SK-N-MC (cell line): Measurements from ENCODE around the gene SH2D4B.

Experiments used
- DNase-seq: peaks from one replicate; pipeline ENCODE4 v3.0.0-alpha.2; 2011; ENCODE audit warnings: low read depth, low spot score
- H3K27ac ChIP-seq: fragments of 200-600 bp; sonication (generic); 2 replicates; pipeline ENCODE4 v1.5.1; 2016; ENCODE audit warnings: mixed run types
- H3K36me3 ChIP-seq: fragments of 200-600 bp; sonication (generic); 2 replicates; pipeline ENCODE4 v1.6.1; 2017; ENCODE audit warnings: antibody characterized with exemption, low read length, mixed read lengths; ENCODE audit not compliant: insufficient read depth
- H3K4me3 ChIP-seq: fragments of 200-600 bp; sonication (generic); 2 replicates; pipeline ENCODE4 v1.5.1; 2016
- H3K9ac ChIP-seq: fragments of 200-600 bp; sonication (generic); 2 replicates; pipeline ENCODE4 v1.8.0; 2017; ENCODE audit warnings: mixed run types, mixed read lengths; ENCODE audit not compliant: insufficient read length
- H3K9me3 ChIP-seq: fragments of 200-600 bp; sonication (generic); 2 replicates; pipeline ENCODE4 v1.6.1; 2017; ENCODE audit warnings: low read depth, mild to moderate bottlenecking, antibody characterized with exemption, low read length, moderate library complexity, mixed read lengths
- EZH2 ChIP-seq: fragments of 200-600 bp; sonication (generic); IDR thresholded peaks from one replicate; pipeline ENCODE4 v1.6.1; 2017; ENCODE audit warnings: antibody characterized with exemption
- FOXP2 ChIP-seq: optimal IDR thresholded peaks from 2 replicates; pipeline ENCODE3; 2011; ENCODE audit warnings: mild to moderate bottlenecking, moderate library complexity; ENCODE audit not compliant: insufficient read depth; ENCODE audit errors: extremely low read length, control extremely low read depth
- POLR2AphosphoS5 ChIP-seq: IDR thresholded peaks from 2 replicates; pipeline ENCODE4 v1.6.1; 2012; ENCODE audit warnings: mild to moderate bottlenecking, low read depth, low read length, borderline replicate concordance

SH2D4B gene

DNA sequence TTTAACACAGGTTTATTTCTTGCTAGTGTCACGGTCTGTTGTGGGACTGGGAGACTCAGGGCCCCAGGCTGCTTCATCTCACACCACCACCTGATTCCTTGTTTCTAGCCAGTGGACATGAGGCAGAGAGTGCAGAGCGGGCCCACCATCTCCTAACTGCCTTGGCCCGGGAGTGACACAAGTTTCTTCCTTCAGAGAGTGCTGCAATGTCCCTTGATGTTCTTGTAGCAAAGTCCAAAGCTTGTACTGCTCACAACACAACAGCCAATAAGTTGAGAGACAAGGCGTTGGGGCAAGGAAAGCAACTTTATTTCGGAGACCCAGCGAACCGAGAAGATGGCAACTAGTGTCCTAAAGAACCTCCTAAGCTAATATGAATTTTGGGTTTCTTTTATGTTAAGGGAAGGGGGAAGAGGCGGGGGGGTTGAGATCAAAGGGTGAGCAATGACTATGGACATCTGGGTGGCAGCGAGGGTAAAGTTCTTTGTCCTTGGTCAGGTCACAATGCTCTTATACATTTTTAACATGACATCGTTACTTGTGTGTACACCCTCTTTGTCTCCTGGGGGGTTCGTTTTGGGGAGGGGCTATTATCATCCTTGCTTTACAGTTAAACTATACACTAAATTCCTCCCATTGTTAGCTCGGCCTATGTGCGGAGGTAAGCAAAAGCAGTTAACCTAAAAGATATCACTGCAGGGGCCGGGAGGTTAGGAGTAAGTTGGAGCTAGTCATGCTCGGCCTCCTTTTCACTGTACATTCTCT, 31.6 kb downstream of the SH2D4B start:
- H3K4me3 ChIP-seq: no peak overlapping the region
- no peak overlapping the region for H3K27ac ChIP-seq
- no peaks in the 10 kb centered on the region for H3K36me3 ChIP-seq
- no peaks in the 10 kb centered on the region for H3K9me3 ChIP-seq
- DNase-seq: no peak
- TF ChIP-seq FOXP2: no peak
- no peak for TF ChIP-seq POLR2AphosphoS5
- no peak for TF ChIP-seq EZH2
- no peak overlapping the region for H3K9ac ChIP-seq

DNA sequence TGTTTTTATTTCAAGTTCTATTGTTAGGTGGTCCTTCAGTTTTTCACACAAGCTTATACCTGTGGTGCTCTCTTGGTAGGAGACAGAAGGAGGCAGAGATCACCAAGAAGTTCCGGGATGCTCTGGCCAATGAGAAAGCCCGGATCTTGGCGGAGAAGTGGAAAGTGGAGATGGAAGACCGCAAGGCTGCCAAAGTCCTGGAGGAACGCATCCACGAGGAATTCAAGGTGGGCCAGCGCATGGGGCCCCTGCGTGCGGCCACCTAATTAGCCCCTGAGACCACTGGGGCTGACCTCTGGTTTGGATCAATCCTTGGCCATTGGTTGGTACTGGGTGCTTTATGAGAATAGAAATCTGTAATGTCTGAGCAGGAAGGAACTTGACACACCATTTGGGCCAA, 33.6 kb downstream of the SH2D4B start:
- Histone ChIP-seq H3K27ac (no peak overlapping the region), H3K9me3 (no peaks in the 10 kb centered on the region), H3K9ac (no peak overlapping the region), H3K4me3 (no peak overlapping the region), H3K36me3 (no peaks in the 10 kb centered on the region)
- TF ChIP-seq EZH2 (no peak), POLR2AphosphoS5 (no peak), FOXP2 (no peak)
- no peak for DNase-seq

DNA sequence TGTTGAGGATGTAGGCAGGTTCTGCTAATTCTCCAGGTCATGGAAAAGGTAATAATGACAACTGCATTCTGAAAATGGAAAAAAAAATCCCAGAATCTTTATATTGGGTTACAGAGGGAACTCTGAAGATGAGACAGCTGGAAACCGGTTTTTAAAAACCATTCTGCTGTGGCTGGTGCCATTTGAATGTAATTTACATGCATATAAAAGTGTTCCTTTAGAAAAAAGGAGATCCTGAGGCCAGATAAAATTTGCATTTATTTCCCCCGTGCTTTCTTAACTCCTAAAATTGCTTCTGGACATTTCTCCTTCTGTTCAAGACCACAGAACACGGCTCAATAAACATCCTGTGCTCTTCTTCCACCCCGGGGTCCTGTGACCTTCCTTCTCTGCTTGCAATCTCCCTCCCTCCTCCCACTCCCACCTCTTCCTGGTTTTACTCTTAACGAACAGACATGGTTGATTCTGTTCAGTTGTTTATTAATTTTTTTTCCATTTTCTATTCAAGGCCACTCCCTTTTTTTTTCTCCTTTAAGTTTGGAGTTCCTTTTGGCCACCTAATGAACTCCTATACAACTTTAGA, 41.6 kb downstream of the SH2D4B start:
- Histone ChIP-seq H3K9me3 (no peaks in the 10 kb centered on the region), H3K36me3 (no peaks in the 10 kb centered on the region), H3K4me3 (peak overlapping the region; percentile 62), H3K9ac (no peak overlapping the region), H3K27ac (peak overlapping the region; percentile 62)
- TF ChIP-seq EZH2 (no peak), POLR2AphosphoS5 (no peak), FOXP2 (no peak)
- no peak for DNase-seq

DNA sequence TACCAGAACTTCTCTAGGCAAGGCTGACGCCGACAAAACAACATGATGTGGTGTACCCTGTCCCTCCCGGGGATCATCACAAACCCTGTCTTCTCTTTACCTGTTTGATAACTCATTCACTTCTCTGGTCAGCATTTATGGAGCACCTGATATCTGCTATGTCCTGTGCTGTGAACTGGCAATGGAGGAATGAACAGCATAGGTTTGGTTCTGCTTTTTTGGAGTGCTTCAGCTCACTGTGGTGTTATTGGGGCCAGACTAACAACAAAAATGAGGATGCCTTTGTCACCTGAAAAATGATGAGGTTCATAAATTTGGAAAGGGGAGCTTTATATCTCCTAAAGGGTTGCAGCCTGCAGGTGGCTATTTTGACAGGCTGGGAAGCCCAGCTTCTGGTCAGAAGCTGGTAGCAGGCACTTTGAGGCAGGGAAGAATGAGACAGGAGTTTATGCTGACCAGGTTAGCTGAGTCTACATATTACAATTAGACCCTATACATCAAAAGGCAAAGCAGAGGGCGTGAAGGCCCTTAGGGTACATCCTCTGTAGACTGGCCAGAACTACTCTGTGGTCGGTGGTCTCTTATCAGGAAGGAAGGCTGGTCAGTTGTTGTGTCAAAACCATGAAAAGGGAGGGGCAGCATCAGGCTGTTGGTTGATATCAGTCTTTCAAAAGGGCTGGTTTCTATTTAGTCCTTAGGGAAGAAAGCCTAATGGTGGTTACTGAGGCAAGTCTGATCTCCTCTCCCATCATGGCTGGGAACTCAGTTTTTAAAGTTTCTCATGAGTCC, 42.3 kb downstream of the SH2D4B start:
- H3K27ac ChIP-seq: no peak overlapping the region
- H3K9ac ChIP-seq: no peak overlapping the region
- no peak for TF ChIP-seq POLR2AphosphoS5
- H3K36me3 ChIP-seq: no peaks in the 10 kb centered on the region
- no peaks in the 10 kb centered on the region for H3K9me3 ChIP-seq
- DNase-seq: no peak
- peak overlapping the region; percentile 62 for H3K4me3 ChIP-seq

DNA sequence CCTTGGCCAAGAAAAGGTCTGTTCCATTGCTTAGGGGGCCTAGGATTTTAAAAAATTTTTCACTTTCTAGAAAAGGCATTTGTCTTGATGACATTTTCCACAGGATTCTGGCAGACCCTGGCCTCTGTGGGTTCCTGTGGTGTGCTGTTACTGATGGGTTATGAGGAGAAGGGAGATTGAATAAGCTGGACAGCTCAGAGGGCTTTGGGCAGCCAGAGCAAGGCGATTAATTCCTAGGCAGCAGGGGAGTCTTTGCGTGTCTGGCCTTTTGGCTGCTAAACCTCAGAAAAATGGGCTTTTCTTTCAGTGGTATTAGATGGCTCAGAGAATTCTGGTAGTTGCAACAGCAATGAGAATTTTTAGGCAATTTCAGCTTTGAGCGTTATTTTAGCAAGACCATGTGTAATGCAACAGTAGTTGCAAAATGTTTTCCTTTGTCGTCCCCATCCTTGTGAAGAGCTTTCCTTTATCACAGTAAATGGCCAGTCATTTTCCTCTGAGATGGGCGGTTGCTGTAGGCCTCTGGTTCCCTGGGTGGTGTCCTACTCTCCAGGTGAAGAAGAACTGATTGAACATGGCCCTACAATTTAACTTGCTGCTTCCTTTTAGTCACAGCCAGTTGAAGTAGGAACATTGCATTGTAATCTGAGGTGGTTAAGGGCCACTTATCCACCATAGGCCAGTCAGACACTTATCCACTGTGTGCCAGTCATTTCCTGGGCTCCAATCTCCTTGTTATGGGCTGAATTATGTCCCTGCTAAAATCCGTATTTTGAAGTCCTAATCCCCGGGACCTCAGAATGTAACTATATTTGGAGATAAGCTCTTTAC, 43.2 kb downstream of the SH2D4B start:
- DNase-seq: no peak
- H3K27ac ChIP-seq: no peak overlapping the region
- no peaks in the 10 kb centered on the region for H3K36me3 ChIP-seq

DNA sequence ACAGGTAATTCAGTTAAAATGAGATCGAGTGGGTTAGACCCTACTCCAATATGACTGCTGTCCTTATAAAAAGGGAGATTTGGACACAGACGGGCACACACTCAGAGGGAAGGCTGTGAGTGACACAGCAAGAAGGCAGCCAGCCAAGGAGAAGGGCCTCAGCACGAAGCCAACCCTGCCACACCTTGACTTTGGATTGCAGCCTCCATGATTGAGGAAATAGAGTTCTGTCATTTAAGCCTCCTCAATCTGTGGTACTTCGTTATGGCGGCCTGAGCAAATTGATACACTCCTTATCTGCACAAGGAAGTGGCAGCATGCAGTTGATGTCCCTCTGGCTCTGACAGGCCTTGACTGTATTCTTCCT, 43.8 kb downstream of the SH2D4B start:
- Histone ChIP-seq H3K9me3 (no peaks in the 10 kb centered on the region), H3K27ac (no peak overlapping the region), H3K9ac (no peak overlapping the region), H3K36me3 (no peaks in the 10 kb centered on the region), H3K4me3 (no peak overlapping the region)
- no peak for DNase-seq
- TF ChIP-seq POLR2AphosphoS5 (no peak), FOXP2 (no peak), EZH2 (no peak)

More for the DNA sequence above, 43.2 kb downstream of the SH2D4B start:
- H3K4me3 ChIP-seq: no peak overlapping the region
- no peak for TF ChIP-seq POLR2AphosphoS5
- no peak for TF ChIP-seq FOXP2
- TF ChIP-seq EZH2: no peak
- no peaks in the 10 kb centered on the region for H3K9me3 ChIP-seq
- no peak overlapping the region for H3K9ac ChIP-seq

DNA sequence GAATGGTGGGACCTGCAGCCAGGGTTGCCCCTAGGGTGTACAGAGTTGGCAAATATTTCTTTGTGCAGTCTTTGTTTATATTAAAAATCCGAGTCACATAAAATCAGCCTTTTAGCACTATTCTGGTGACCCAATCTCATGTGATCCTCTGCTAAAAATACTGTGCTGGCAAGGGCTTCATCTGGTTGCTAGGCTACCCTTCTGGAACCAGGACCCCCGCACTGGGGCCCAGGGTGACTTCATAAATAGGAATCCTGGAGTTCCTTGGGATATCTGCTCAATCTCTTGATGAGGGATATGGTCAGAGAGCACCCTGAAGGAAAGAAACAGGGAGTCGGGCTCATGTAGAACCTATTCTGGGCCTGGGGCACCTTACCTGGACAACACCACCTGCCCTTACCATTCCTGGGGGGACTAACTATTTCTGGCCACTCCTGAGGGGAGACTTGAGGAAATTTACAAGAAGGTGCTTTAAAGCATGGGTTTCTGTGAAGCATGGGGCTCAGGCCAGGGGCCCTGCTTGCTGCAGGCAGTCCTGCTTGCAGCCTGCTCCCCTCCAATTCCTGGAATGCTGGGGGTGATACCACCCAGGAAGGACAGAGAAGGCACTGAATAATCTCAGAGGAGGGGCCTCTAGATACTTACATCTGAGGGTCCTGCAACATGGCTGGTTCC, 44.7 kb downstream of the SH2D4B start:
- H3K36me3 ChIP-seq: no peaks in the 10 kb centered on the region

DNA sequence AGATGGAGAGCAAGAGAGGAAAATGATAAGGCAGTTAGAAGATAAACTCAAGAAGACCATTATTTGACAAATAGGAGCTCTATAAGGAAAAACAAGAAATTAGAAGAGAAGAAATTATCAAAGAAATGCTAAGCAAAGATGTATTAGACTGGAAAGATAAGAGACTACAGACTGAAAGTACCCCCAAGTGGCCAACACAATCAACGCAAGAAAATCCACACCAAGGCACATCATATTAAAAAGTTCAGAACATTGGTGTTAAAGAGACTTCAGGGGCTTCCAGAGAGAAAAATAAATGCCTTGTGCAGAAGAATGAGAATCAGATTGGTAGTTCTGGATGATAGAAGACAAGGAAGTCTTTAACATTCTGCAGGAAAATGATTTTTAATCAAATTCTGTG, 46.0 kb downstream of the SH2D4B start:
- Histone ChIP-seq H3K27ac (no peak overlapping the region), H3K36me3 (no peaks in the 10 kb centered on the region)
- no peak for TF ChIP-seq POLR2AphosphoS5
- no peak for TF ChIP-seq FOXP2
- TF ChIP-seq EZH2: no peak

More for the DNA sequence above, 44.7 kb downstream of the SH2D4B start:
- Histone ChIP-seq H3K9ac (no peak overlapping the region), H3K9me3 (no peaks in the 10 kb centered on the region), H3K4me3 (no peak overlapping the region), H3K27ac (no peak overlapping the region)
- no peak for TF ChIP-seq FOXP2
- TF ChIP-seq POLR2AphosphoS5: no peak
- no peak for TF ChIP-seq EZH2
- no peak for DNase-seq

More for the DNA sequence above, 46.0 kb downstream of the SH2D4B start:
- H3K9me3 ChIP-seq: no peaks in the 10 kb centered on the region
- no peak overlapping the region for H3K4me3 ChIP-seq
- DNase-seq: no peak
- H3K9ac ChIP-seq: no peak overlapping the region
